Body of pancreas (tissue), 4 donors: ENCODE data around the gene GAB2.

Experiments used
- POLR2A ChIP-seq, 3 donors: fragments of 450-650 bp; IDR thresholded peaks; one replicate each; pipeline ENCODE4 v1.6.1; 2016; ENCODE audit warnings: antibody characterized with exemption in 3 of 3, mild to moderate bottlenecking in 2 of 3
- TF ChIP-seq, protein P1 (sequence below), 7 experiments: fragments of 450-650 bp in 4 of 7; fragments of 200-600 bp in 3 of 7; sonication (generic) in 3 of 7; IDR thresholded peaks; one replicate each; pipeline ENCODE4 v1.5.1; 2016 to 2019; ENCODE audit warnings: antibody characterized with exemption in 7 of 7

DNA sequence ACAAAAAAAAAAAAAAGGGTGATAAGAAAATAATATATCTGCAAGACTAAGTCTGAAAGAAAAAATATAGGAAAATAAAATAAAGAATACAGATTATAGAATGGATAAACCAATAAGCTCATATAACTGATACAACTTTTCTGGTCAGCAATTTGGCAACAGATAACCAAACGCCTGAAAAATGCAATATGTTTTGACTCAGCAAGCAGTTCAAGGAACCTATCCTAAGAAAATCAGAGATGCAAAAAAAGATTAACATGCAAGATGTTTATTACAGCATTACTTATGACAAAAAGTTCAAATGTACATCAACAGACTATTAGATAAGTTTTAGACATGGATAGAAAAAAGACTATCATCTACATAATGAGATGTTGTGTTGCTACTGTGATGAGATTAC, 27.1 kb upstream of the GAB2 start:
- TF ChIP-seq POLR2A (IDR thresholded peaks at IDR 0.05): no peak
- TF ChIP-seq, protein P1, sequence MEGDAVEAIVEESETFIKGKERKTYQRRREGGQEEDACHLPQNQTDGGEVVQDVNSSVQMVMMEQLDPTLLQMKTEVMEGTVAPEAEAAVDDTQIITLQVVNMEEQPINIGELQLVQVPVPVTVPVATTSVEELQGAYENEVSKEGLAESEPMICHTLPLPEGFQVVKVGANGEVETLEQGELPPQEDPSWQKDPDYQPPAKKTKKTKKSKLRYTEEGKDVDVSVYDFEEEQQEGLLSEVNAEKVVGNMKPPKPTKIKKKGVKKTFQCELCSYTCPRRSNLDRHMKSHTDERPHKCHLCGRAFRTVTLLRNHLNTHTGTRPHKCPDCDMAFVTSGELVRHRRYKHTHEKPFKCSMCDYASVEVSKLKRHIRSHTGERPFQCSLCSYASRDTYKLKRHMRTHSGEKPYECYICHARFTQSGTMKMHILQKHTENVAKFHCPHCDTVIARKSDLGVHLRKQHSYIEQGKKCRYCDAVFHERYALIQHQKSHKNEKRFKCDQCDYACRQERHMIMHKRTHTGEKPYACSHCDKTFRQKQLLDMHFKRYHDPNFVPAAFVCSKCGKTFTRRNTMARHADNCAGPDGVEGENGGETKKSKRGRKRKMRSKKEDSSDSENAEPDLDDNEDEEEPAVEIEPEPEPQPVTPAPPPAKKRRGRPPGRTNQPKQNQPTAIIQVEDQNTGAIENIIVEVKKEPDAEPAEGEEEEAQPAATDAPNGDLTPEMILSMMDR (IDR thresholded peaks at IDR 0.05): no peak
